Measurements from ENCODE around the gene OTUB2. TPM values are rescaled to one million over a fixed set of nuclear protein-coding genes. Genes with fewer than 3 reads are reported as not detected.

The OTUB2 gene
- total RNA-seq, 1 donor from 2014 or later: 0.27 TPM

GRCh38 chr14:94031161-94031882 is 5.2 kb downstream of the OTUB2 start:
- TF ChIP-seq, protein P1, sequence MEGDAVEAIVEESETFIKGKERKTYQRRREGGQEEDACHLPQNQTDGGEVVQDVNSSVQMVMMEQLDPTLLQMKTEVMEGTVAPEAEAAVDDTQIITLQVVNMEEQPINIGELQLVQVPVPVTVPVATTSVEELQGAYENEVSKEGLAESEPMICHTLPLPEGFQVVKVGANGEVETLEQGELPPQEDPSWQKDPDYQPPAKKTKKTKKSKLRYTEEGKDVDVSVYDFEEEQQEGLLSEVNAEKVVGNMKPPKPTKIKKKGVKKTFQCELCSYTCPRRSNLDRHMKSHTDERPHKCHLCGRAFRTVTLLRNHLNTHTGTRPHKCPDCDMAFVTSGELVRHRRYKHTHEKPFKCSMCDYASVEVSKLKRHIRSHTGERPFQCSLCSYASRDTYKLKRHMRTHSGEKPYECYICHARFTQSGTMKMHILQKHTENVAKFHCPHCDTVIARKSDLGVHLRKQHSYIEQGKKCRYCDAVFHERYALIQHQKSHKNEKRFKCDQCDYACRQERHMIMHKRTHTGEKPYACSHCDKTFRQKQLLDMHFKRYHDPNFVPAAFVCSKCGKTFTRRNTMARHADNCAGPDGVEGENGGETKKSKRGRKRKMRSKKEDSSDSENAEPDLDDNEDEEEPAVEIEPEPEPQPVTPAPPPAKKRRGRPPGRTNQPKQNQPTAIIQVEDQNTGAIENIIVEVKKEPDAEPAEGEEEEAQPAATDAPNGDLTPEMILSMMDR (IDR thresholded peaks at IDR 0.05; ENCODE audit: borderline replicate concordance): no peak
- no peaks in the 10 kb centered on the region for H3K9me3 ChIP-seq (replicated peaks)
- no peak for DNase-seq
- H3K4me3 ChIP-seq: no peak overlapping the region
- no peaks in the 10 kb centered on the region for H3K27me3 ChIP-seq (ENCODE audit: low read depth)
- H3K27ac ChIP-seq (replicated peaks): no peak overlapping the region
- H3K36me3 ChIP-seq: no peaks in the 10 kb centered on the region
- intact Hi-C loops (cut with micrococcal nuclease): loop anchor here (10.0 kb wide), 1 partner anchor 103 kb away; no protein-coding TSS in a partner anchor
- H3K4me1 ChIP-seq: peaks cover 14% of the 10 kb centered on the region

- Histone ChIP-seq H3K27me3 (ENCODE audit: low read depth) (no peaks in the 10 kb centered on the region), H3K4me3 (no peak overlapping the region), H3K4me1 (peaks cover 14% of the 10 kb centered on the region), H3K36me3 (no peaks in the 10 kb centered on the region), H3K9me3 (replicated peaks) (no peaks in the 10 kb centered on the region), H3K27ac (replicated peaks) (no peak overlapping the region)
- DNase-seq: no peak
- intact Hi-C loops (cut with micrococcal nuclease): loop anchor here (10.0 kb wide), 1 partner anchor 103 kb away; no protein-coding TSS in a partner anchor
- TF ChIP-seq, protein P1 (IDR thresholded peaks at IDR 0.05; ENCODE audit: borderline replicate concordance): no peak
Observed at GRCh38 chr14:94031883-94032279, 5.7 kb downstream of the OTUB2 start.

GRCh38 chr14:94034886-94035285 is 8.7 kb downstream of the OTUB2 start:
- Histone ChIP-seq H3K36me3 (no peaks in the 10 kb centered on the region), H3K4me1 (peaks cover 14% of the 10 kb centered on the region), H3K27me3 (ENCODE audit: low read depth) (no peaks in the 10 kb centered on the region), H3K4me3 (no peak overlapping the region), H3K27ac (replicated peaks) (no peak overlapping the region), H3K9me3 (replicated peaks) (no peaks in the 10 kb centered on the region)
- intact Hi-C loops (cut with micrococcal nuclease): loop anchor here (10.0 kb wide), 1 partner anchor 100 kb away; no protein-coding TSS in a partner anchor
- DNase-seq: no peak
- TF ChIP-seq, protein P1 (IDR thresholded peaks at IDR 0.05; ENCODE audit: borderline replicate concordance): no peak

DNA sequence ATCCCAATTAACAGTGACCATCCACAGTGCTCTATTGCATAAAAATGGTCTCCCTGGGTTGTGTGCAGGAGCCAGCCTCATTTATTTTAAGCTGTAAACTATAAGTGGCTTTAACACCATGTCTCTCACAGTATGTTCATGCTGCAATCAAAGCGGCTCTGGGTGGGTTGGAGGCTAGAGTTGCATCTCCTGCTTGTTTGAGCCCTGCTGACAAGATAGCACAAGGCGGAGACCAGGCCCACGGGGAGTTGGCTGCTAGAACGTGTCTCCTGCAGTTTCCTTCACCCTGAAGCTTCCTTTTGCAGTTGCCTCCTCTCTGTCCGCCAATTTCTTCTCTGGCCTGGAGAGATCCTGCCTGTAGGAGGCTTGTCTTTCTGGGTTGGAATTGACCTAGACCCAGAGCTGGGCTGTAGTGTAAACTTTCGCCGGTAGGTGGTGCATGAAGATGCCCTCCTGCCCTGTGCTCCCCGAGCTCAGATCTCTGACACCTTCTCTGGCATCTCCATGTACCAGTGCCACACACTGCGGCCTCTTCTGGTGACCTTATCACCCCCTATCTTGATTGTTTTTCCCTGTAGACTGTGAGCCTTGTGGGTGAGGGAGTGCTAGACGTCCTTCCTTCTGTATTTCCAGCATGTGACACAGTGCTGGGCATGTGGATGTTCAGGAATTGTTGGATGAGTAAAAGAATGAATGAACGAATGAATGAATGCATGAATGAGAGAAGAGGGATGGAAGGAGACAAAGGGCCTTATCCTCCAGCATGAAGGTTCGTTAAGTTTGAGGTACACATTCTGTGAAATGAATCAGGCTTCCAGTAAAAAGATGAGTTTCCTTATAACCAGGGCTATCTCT is 10.4 kb downstream of the OTUB2 start:
- no peaks in the 10 kb centered on the region for H3K9me3 ChIP-seq (replicated peaks)
- no peaks in the 10 kb centered on the region for H3K27me3 ChIP-seq (ENCODE audit: low read depth)
- no peak overlapping the region for H3K27ac ChIP-seq (replicated peaks)
- H3K4me1 ChIP-seq: peaks cover 23% of the 10 kb centered on the region
- intact Hi-C loops (cut with micrococcal nuclease): loop anchor here (10.0 kb wide), 1 partner anchor 98 kb away; no protein-coding TSS in a partner anchor
- TF ChIP-seq, protein P1 (IDR thresholded peaks at IDR 0.05; ENCODE audit: borderline replicate concordance): peak; percentile 91
- no peak overlapping the region for H3K4me3 ChIP-seq
- no peaks in the 10 kb centered on the region for H3K36me3 ChIP-seq
- peak; percentile 72 for DNase-seq

DNA sequence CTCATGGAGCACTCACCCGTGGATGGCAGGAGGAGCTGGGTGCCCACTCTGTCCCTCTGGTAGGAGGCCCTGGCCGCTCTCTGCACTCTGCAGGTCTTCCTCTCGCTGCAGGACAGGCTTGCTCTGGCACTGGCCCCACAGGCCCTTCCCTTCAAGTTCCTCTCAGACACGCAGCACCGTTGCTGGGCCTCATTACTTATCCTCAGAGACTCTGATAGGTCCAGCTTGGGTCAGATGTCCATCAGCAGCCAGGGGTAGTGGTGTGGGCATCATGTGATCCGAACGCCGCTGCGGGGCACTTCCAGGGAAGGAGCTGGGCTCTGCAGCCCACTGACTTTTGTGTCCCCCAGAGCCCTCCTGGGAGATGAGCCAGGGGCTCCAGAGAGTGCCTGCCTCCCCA is 11.8 kb downstream of the OTUB2 start:
- Histone ChIP-seq H3K4me3 (no peak overlapping the region), H3K36me3 (no peaks in the 10 kb centered on the region), H3K27me3 (ENCODE audit: low read depth) (no peaks in the 10 kb centered on the region), H3K4me1 (peaks cover 37% of the 10 kb centered on the region), H3K27ac (replicated peaks) (no peak overlapping the region), H3K9me3 (replicated peaks) (no peaks in the 10 kb centered on the region)
- no peak for DNase-seq
- intact Hi-C loops (cut with micrococcal nuclease): loop anchor here (10.0 kb wide), 1 partner anchor 97 kb away; no protein-coding TSS in a partner anchor
- TF ChIP-seq, protein P1 (IDR thresholded peaks at IDR 0.05; ENCODE audit: borderline replicate concordance): no peak
